GM19438 (cell line): ENCODE results near the gene SCLY.

ENCODE experiments used
- ATAC-seq: cut with Tn5 transposase; IDR thresholded peaks from one replicate; pipeline ENCODE4 v1.9.1; 2021; ENCODE audit warnings: low read depth; ENCODE audit not compliant: unreplicated experiment

Gene SCLY

DNA sequence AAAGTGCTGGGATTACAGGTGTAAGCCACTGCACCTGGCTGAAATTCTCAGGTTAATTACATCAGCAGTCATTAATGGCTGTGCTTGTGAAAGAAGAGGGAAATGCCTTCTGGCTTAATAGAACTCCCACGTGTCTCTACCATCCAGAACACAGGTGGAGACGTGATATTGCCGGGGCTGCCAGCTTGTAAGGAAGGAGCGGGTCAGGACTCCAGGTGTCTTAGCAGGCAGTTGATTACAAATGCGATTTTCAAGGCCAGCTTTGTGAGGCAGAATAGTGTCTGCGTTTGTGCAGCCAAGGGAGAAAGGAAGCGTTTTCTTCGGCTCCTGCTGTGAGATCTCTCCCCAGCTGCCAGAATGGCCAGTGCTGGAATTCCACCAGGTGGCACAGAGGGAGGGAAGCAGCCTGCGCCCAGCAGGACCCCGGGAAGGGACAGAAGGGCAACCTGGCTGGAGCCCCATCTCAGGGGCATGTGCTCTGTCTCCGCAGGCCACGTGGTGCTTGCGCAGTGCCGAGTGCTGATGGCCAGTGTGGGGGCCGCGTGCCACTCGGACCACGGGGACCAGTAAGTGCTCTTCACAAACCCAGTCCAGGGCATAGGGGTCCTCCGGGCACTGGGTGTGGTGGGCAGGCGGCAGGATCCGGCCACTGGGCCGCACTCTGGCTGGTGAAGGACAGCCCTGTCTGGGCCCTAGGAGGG is 35.7 kb downstream of the SCLY start:
- ATAC-seq = no peak

DNA sequence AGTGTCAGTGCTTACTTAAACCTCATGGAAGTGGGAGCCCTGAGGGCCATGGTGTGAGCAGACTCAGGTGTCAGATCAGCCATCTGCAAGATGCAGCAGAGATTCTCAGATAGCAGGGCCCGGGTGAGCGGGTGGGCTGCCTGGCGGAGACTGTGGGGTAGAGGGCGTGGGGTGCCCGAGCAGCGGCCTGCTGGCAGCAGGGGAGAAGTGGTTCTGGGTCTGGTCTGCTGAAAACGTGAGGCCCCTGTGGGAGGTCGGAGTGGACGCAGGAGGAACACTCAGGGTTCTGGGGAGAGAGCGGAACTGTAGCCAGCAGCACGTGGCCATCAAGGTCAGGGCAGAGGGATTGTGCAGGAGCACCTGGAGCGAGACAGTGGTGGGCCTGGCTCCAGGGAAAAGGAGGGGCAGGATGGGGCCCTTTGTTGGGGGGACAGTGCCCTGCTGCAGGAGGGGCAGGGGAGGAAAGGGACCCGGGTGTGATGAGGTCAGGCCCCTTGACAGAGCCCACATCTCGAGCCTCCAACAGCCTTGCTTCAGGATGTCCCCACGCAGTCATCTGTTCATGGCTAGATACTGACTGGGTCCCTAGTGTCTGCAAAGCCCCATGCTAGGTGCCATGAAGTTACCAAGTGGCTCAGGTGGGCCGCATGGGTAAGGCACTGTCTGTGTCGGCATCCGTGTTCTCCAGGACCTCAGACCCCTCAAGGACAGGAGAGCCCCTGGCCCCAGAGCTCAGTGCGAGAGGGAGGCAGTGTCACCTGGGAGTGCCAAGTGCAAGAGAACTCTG is 36.6 kb downstream of the SCLY start:
- no peak for ATAC-seq

DNA sequence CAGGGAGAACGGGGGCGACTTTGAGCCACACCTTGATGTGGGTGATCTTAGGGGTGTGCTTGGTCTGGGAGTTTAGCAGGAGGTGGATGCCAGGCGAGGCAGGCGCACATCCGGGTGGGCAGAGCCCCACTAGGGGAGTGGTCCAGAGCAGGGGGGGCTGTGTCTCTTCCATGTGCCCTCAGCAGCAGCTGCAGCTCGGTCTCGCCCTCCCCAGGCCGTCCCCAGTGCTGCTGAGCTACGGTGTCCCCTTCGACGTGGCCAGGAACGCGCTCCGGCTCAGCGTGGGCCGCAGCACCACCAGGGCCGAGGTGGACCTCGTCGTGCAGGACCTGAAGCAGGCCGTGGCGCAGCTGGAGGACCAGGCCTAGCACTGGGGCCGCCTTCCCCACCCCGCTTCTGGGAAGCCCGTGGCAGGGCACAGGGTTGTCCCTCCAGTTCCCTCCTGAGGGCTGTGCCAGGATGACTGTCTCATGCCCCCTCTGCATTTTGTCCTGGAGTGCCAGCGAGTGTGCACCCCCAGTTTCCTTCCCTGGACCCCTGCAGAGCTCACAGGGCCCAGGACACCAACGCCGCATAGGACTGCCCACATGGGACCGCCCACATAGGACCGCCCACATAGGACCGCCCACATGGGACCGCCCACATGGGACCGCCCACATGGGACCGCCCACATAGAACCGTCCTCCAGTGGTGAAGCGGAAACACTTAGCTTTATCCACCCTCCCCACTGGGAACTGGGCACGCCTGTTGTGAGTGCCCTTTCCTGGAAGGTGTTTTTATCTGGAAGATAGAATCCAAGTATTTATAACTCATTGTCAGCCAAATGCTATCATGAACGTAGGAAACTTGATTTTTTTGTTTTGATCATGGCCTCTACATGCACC is 37.4 kb downstream of the SCLY start:
- peak; percentile 91 for ATAC-seq

DNA sequence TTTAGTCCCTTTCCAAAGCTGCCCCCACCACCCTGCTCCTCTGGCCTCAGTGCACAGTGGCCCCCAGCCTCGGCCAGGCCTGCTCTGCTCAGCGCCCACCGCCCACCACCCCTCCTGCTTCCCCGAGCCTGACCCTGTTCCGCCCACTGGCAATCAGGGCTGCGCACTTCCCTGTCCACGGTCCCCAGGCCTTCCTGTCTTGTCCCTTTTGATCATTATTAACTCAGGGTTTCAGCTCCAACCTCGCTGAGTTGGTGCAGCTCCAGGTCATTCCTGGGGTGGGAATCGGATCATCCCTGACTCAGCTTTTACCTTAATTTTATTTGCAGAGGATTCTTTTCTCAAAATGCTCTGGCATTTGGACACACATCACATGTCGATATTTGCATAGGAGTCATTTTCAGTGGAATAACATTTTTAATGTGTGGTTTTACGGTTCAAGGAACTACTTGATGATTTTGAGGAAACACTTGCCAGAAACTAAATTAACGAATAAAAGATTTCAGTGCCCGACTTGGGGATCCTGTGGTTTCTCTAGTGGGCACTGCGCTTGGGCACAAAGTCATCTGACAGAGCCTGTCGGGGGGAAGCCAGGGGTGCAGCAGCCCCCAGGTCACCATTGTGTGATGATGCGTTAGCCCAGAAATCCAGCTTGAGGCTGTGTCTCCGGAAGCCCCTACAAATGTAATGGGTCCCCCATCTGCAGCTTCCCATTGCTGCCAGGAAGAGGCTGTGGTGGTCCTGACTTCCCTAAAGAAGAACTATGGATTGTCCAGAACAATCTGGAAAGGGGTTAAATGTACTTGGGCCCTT is 38.3 kb downstream of the SCLY start:
- peak; percentile 32 for ATAC-seq

DNA sequence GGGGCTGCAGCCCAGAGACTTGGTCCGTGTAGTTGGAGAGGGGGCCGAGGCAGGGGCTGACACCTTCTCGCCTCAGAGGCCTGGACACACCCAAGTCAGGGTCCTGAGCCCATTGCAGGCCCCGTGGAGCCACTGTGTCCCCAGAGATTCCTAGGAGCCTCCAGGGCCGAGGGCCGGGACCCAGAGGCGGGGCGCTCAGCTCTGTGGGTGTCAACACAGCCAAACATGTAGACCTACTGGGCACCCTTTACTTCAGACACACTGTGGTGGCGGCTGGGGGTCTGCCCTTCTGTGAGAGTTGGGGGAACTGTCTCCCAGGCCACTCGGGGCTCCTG is 38.9 kb downstream of the SCLY start:
- ATAC-seq = no peak

DNA sequence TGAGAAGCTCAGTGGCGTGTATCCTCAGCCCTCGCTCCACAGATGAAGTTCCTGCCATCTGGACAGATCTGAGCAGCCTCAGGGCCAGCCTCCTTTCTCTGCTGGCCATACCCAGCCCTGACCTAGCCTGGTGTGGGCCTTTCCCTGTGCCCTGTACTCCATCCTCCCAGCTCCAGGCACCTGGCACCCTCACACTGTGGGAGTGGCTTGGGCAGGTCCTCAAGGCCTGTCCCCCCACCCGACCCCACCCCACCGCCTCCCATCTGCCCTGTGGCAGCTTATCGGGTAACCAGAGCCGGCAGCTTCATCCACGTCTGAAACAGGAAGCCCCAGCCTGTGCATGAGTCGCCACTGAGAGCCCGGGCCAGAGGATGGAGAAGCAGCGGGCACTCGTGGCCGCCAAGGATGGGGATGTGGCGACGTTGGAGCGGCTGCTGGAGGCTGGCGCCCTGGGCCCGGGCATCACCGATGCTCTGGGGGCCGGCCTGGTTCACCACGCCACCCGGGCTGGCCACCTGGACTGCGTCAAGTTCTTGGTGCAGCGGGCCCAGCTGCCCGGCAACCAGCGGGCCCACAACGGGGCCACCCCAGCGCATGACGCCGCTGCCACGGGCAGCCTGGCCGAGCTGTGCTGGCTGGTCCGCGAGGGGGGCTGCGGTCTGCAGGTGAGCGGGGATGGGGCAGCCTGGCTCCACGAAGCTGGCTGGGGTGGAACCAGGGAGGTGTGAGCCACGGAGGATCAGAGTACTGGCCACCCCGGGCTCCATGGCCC is 39.4 kb downstream of the SCLY start, which contains the start of gene ESPNL:
Gene ESPNL (plus strand): TSS at position 292 of the 772 bp plus-strand sequence. CDS start 80 bp downstream, at position 372.
- no peak for ATAC-seq

DNA sequence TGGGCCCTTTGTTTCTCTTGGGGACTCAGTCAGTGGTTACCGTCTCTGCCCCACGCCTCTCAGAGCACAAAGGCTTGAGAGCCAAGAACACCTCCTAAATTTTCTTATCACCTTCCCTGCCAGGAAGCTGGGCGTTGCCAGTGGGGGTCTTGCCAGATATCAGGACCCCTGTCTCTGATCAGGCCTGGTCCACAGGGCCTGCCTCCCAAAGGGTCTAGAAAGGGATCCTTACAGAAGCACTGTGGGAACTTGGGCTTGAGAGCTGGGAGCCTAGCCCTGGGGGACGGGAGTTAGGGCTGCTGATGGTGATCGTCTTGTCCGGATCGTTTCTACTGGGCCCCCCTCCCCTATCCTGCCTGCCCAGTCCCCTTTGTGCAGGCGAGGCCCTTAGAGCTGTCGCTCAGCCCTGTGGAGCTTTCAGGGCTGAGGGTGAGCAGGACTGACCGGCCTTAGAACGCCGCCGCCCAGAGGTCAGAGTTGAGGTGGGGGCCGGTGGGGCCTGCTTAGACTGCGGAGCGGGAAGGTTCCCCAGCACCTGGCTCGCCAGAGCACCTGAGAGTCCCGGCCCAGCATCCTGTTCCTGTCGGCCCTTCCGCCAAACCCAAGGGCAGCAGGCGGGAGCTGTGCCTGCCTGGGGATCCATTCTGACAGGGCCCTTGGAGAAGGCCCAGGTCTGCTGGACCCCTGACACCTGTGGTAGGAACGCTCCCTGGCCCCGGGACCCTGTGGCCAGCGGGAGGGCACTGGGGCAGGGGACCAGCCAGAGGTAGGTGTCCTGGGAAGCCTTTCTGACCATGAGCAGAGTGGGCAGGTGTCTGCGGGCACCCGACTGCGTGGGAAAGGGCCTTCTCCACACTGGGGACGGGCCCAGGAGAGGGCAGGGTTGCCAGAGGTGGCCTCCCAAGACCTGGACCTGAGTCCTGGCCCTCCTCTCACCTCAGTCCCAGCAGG is 40.3 kb downstream of the SCLY start:
- no peak for ATAC-seq

DNA sequence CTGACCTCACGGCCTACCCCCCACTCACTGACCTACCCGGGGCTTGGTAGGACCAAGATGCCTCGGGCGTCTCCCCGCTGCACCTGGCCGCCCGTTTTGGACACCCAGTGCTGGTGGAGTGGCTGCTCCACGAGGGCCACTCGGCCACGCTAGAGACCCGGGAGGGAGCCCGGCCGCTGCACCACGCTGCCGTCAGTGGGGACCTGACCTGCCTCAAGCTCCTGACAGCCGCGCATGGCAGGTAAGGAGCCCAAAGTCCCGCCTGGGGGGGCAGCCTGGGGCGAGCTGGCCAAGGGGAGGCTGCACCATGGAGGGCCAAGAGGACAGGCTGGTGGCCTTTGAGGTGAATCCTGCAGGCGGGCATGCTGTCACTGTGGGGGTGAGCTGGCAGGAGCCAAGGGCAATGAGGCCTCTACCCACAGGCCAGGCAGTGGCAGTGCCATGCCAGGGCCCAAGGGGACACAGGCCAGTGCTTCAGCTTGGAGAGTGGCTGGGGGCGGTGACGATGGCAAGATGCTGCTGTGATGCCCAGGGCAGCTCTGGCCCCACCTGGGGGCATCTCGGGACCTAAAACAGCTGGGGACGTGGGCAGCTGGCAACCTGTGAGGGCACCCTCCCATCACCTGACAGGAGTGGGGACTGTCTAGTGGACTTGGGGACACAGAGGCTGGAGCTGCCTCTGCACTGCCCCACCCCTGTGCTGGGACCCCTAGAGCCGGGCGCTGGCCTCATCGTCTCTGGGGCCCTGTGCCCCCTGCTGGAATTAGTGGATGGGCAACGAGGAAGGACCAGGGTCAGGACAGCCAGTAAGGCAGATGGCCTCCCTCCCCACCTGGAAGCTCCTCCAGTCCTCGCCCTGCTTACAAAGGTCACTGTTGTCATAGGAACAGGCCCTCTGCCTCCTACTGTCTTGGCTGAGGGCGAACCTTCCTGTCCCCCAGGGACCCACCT is 41.4 kb downstream of the SCLY start:
- ATAC-seq = no peak

DNA sequence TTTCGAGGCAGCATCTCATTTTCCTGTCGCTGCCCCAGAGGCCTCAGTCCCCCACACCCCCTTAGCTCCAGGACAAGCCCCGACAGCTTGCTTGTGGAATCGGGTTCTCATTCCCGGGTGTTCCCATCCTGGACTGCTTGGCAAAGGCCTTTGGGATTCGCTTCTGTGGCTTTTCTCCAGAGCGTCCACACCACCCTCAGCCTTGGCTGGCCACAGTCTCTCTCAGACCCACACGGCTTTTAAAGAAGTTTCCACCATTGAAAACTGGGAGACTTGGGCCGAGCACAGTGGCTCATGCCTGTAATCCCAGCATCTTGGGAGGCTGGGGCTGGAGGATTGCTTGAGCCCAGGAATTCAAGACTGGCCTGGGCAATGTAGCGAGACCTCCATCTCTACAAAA is 42.1 kb downstream of the SCLY start:
- ATAC-seq = no peak

DNA sequence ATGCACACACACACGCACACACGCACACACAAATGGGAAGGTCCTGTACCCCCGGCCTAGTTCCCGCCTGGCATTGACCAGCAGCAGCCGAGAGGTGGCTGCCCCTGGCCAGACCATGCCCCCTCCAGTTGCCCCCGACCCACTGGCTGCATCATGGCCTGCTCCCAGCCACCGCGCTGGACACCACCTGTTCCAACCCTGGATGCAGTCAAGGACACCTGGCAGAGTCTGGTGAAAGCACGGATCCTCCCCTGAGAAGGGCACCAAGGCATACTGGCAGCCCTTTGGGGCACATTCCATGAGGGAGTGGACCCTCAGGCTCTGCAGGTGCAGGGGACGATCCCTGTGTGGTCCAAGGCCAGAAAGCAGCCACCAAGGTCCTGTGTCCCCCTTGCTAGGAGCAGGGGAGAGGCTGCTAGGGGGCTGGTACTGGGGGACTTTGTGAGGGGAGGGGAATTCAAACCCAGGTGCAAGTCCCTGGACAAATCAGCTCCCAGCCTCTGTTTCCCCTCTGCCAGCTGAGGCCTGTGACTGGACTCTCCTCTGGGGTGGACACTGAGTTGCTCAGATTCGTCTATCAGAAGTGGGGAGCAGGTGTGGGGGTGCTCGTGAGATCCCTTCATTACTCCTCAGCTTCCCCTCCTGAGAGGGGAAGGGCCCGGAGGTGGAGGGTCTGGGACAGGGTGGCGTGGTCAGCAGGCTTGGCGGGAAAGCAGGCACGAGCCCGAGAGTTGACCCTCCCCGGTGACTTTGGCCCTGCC is 42.8 kb downstream of the SCLY start:
- ATAC-seq = no peak

DNA sequence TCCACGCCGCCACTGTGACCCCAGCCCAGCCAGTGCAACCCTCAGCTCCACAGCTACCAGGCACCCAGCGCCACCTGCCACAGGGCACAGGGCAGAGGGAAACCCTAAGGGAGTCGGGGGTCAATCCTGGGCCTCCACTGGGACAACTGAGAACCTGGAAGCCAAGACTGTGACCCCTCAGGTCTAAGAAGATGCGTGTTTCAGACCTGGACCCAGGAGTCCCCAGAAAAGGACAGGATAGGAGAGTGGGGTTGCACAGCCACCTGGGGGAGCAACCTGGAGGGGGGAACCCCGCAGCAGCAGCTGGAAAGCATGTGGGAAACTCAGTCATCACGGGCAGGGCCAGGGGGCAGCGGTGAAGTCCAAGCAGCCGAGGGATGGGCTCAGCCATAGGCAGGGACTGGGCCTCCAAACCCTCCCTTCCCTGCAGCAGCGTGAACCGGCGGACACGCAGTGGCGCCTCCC is 43.5 kb downstream of the SCLY start:
- no peak for ATAC-seq

DNA sequence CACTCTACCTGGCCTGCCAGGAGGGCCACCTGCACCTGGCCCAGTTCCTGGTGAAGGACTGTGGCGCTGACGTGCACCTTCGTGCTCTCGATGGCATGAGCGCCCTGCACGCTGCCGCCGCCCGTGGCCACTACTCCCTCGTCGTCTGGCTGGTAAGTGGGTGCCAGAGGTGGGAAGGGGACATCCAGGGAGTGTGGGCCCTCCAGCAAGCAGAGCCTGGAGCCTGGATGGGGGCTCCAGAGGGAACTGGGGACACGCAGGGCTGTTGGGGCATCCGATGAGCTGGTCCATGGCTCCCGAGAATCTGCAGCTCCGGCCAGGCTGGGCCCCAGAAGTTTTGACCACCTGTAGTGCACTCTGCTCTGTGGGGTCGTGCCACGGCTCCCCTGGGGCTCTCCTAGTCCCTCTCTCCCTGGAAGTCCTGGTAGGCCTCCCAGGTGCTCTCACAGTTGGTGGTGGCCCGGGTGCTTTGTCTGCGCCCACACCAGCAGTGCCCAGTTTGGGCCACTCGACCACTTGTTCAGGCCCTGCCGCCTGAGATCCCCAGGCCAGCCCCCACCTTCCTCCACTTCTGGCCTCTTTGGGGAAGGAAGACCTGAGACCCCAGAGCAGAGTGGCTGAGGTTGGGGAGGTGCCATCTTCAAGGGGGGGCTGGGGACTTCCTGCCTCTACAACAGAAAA is 44.0 kb downstream of the SCLY start:
- no peak for ATAC-seq

DNA sequence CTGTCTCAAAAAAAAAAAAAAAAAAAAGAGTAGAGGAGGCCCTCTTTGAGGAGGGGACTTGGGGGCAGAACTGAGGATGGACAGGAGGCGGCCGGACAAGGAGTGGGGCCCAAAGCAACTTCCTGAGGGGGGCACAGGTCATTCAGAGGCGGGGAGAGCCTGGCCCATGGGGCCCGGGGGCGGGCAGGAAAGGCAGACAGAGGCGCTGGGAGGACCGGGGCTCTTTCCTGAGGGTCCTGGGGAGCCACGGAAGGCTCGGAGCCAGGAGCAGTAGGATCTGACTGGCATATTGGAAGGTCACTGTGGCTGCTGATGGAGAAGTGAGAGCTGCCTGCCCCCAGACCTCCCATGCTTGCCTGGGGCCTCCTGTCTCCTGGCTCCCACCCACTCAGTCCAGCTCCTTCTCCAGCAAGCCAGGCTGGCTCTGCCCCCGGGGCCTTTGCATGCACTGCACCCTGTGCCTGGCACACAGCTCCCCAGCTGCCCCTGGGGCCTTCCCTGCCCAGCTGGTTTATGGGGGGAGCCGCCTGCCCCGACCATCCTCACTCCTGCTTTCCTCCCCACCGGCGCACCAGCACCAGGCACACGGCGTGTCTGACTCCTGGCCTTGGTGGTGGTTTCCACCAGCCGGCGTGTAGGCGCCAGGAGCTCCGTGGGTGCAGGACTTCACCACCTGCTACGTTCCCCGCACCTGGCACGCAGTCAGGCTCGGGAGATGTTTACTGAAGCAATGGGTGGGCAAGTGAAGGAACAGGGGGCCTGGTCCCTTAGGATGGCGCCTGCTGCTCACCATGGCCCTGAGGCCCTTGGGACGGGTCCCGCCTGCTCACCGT is 44.9 kb downstream of the SCLY start:
- no peak for ATAC-seq

DNA sequence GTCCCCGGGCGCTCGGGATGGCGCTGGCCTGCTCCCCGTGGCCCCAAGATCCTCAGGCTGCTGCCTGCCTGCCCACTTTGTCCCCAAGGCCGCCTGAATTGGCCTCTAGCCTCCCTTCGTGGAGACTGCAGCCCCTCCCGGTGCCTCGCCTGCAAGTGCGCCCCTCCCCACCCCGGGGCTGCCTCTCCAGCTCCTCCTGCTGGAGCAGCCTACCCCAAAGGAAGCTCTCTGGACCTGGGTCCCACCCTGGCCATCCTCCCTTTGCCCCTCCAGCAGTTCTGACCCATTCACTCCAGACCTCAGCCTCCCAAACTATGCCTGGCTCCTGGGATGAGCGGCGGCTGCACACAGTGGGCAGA is 45.5 kb downstream of the SCLY start:
- ATAC-seq = no peak
